Esophagus squamous epithelium (tissue), 5 donors: ENCODE data around the gene EXOC3L4. TPM values are rescaled to one million over a fixed set of nuclear protein-coding genes. Genes with fewer than 3 reads are reported as not detected.
A peak's percentile ranks its signal among the peaks of the same experiment; 100 is the strongest.
"Not testable (repeated sequence)": the region's sequence is repeated elsewhere in the genome, so short reads cannot be mapped to it uniquely, and the experiment has no call there.

ENCODE experiments used
- DNase-seq: peaks from one replicate; lab custom pipeline; 2025; lab: John Stamatoyannopoulos, UW
- H3K27ac ChIP-seq, 4 donors: fragments of 200-600 bp; sonication (generic); one replicate each; pipeline ENCODE4 v1.5.1; 2016 to 2019; ENCODE audit warnings: mild to moderate bottlenecking in 1 of 4
- H3K27me3 ChIP-seq, 4 donors: fragments of 200-600 bp; sonication (generic); 1 replicate in 3 of 4; 2 replicates in 1 of 4; pipeline versions ENCODE4 v1.5.1 to v1.6.0; 2017 to 2021; ENCODE audit warnings: antibody characterized with exemption in 1 of 4
- H3K36me3 ChIP-seq, 3 donors: fragments of 200-600 bp; sonication (generic); one replicate each; pipeline ENCODE4 v1.5.1; 2016 to 2019
- H3K4me1 ChIP-seq, 3 donors: fragments of 200-600 bp; sonication (generic); one replicate each; pipeline ENCODE4 v1.5.1; 2017 to 2019
- H3K4me3 ChIP-seq, 4 donors: fragments of 200-600 bp; sonication (generic); 1 replicate in 3 of 4; 2 replicates in 1 of 4; pipeline ENCODE4 v1.5.1; 2016 to 2019; ENCODE audit warnings: mild to moderate bottlenecking in 2 of 4, moderate library complexity in 1 of 4
- H3K9me3 ChIP-seq, 3 donors: fragments of 200-600 bp; sonication (generic); one replicate each; pipeline ENCODE4 v1.5.1; 2016 to 2019
- POLR2A ChIP-seq, 4 donors: fragments of 450-650 bp; IDR thresholded peaks; one replicate each; pipeline ENCODE4 v1.6.1; 2017; ENCODE audit warnings: antibody characterized with exemption in 4 of 4, mild to moderate bottlenecking in 4 of 4, moderate library complexity in 3 of 4
- WGBS, 2 donors: methylation state at CpG; one replicate each; pipeline ENCODE4 v1.1.5; 2018; 5-methylcytosine and 5-hydroxymethylcytosine counted together
- intact Hi-C: fragments of 100-400 bp; cut with DNase I; formaldehyde crosslinking; loops from one replicate; pipeline ENCODE4 v1.15.0; 2022
- total RNA-seq, 4 donors: library from RNA; depleted of rRNA; stranded (reverse); fragments of >200 nt; gene quantifications; one replicate each; pipeline ENCODE4 v1.1.0, GENCODE V29; 2016
- TF ChIP-seq, protein P1 (sequence below), 6 experiments: fragments of 450-650 bp in 4 of 6; fragments of 200-600 bp in 2 of 6; sonication (generic) in 2 of 6; IDR thresholded peaks; one replicate each; pipeline ENCODE4 v1.5.1; 2016 to 2019; ENCODE audit warnings: antibody characterized with exemption in 6 of 6, mild to moderate bottlenecking in 4 of 6, moderate library complexity in 4 of 6
- donor health status: DM: yes; HTN: yes; CAD: no.

Gene EXOC3L4
- total RNA-seq, 4 donors from 2014 or later: 1.00 TPM; not detected in 3

DNA sequence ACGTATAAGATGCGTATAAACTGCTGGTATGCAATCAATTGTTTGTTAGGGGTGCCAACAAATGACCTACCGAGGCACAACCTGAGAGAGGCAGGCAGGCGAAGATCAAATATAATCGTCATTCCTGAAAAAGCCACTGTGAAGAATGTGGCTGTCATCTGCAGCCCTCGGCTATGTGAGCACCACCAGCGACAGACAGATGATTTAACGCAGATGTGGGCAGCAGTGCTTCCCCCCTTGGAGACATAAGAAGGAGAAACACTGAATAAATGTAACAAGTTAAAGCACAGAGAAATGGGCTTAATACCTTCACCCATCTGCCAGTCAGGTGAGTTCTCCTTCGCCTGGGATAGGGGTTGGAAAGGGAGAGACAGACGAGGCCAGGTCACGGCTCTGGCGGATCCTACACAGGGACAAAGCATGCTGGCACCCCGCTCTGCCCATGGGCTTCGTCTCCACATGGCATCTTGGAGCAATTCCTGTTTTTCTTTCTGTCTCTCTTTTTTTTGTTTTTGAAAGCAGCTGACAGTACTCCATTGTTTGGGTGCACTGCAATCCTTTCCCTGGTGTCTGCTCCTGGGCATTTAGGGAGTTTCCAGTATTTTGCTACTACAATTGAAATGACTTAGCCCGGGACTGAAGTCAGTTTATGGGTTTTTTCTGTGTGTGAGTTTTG lies 56.9 kb downstream of the EXOC3L4 start:
- H3K9me3 ChIP-seq: no peaks in the 10 kb centered on the region
- DNase-seq: no peak
- H3K27ac ChIP-seq: no peak overlapping the region
- WGBS, 2 donors: 50 to 58% methylated on average over 15 of the region's 15 CpGs
- H3K4me3 ChIP-seq: no peak overlapping the region
- peaks cover 0 to 9% (median 0%) of the 10 kb centered on the region in 4 donors for H3K27me3 ChIP-seq
- peaks cover 0 to 27% (median 8%) of the 10 kb centered on the region in 3 donors for H3K4me1 ChIP-seq
- TF ChIP-seq, protein P1, sequence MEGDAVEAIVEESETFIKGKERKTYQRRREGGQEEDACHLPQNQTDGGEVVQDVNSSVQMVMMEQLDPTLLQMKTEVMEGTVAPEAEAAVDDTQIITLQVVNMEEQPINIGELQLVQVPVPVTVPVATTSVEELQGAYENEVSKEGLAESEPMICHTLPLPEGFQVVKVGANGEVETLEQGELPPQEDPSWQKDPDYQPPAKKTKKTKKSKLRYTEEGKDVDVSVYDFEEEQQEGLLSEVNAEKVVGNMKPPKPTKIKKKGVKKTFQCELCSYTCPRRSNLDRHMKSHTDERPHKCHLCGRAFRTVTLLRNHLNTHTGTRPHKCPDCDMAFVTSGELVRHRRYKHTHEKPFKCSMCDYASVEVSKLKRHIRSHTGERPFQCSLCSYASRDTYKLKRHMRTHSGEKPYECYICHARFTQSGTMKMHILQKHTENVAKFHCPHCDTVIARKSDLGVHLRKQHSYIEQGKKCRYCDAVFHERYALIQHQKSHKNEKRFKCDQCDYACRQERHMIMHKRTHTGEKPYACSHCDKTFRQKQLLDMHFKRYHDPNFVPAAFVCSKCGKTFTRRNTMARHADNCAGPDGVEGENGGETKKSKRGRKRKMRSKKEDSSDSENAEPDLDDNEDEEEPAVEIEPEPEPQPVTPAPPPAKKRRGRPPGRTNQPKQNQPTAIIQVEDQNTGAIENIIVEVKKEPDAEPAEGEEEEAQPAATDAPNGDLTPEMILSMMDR (IDR thresholded peaks at IDR 0.05): no peak
- no peak for TF ChIP-seq POLR2A (IDR thresholded peaks at IDR 0.05)
- intact Hi-C loops: no loop called here
- no peaks in the 10 kb centered on the region for H3K36me3 ChIP-seq

DNA sequence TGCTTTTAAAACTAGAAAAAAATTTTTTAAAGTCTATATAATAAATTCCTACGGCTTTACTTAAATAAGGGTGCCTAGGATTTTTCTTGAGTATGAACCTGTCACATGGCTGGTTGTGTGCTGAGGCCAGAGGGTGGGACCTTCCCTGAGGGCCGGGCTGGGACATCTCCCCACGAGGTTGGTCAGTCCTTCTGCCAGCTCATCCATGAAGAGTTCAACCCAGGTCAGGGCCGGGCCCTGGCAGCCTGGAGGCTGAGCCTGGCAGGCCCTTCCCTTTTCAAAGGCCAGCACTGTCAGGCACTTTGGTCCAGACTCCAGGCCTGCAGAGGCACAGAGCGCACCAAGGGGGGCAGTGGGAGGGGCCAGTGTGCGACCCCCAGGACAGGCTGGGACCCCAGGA lies 60.5 kb downstream of the EXOC3L4 start:
- Histone ChIP-seq H3K36me3 (no peaks in the 10 kb centered on the region), H3K9me3 (no peaks in the 10 kb centered on the region), H3K27me3 (no peaks in the 10 kb centered on the region), H3K27ac (peak overlapping the region in 1 of 4 donors; percentile 53), H3K4me3 (no peak overlapping the region), H3K4me1 (peaks cover 3 to 53% (median 8%) of the 10 kb centered on the region in 3 donors)
- intact Hi-C loops: no loop called here
- no peak for TF ChIP-seq POLR2A (IDR thresholded peaks at IDR 0.05)
- DNase-seq: no peak
- WGBS, 2 donors: 23 to 34% methylated on average over 3 to 4 of the region's 6 CpGs

DNA sequence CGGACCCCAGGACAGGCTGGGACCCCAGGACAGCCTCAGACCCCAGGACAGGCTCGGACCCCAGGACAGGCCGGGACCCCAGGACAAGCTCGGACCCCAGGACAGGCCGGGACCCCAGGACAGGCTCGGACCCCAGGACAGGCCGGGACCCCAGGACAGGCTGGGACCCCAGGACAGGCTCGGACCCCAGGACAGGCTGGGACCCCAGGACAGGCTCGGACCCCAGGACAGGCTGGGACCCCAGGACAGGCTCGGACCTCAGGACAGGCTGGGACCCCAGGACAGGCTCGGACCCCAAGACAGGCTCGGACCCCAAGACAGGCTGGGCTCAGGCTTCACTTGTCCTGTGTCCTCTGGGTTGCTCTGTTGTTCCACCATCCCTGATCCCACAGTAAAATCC lies 60.9 kb downstream of the EXOC3L4 start:
- 100% methylated on average over 2 of the region's 12 CpGs; no CpG with 5 or more reads in 1 of the 2 donors for WGBS, 2 donors
- DNase-seq, H3K9me3 ChIP-seq, H3K27me3 ChIP-seq, H3K36me3 ChIP-seq, H3K4me3 ChIP-seq, intact Hi-C loops: not testable (repeated sequence)
- H3K4me1 ChIP-seq: peaks cover 3 to 57% (median 10%) of the 10 kb centered on the region in 3 donors
- peak overlapping the region in 1 of 4 donors; percentile 6 for H3K27ac ChIP-seq

DNA sequence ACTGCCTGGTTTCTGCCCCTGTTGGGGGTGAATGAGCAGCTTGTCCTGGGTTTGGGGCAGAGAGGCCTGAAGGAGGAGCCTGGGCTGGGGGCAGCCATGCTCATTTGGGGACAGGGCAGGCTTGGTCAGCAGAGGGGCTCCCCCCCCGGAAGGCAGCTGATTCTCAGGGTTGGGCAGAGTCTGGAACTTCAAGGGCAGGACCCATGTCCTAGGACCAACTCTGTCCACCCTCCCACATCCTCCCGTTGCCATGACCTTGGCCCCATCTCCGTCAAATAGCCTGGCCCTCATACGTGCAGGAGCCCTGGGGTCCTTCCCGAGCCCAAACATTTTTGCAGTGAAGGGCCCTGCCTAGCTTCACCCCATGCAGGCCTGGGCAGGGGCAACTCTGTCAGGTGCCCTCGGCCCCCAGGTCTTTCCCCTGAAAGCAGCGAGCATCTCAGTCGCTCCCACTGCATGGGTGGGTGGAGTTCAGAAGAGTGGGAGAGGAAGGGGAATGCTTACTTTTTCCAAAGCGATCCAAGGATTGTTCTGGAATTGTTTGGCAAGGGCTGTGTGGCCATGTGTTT lies 61.4 kb downstream of the EXOC3L4 start:
- H3K4me3 ChIP-seq: no peak overlapping the region
- no peaks in the 10 kb centered on the region for H3K9me3 ChIP-seq
- no peak for DNase-seq
- intact Hi-C loops: no loop called here
- 80% methylated on average over 2 to 6 of the region's 9 CpGs for WGBS, 2 donors
- TF ChIP-seq POLR2A (IDR thresholded peaks at IDR 0.05): no peak
- TF ChIP-seq, protein P1 (IDR thresholded peaks at IDR 0.05): no peak
- H3K36me3 ChIP-seq: no peaks in the 10 kb centered on the region
- H3K27ac ChIP-seq: peak overlapping the region in 2 of 4 donors; percentile 3 to 6
- peaks cover 3 to 62% (median 10%) of the 10 kb centered on the region in 3 donors for H3K4me1 ChIP-seq
- no peaks in the 10 kb centered on the region for H3K27me3 ChIP-seq

DNA sequence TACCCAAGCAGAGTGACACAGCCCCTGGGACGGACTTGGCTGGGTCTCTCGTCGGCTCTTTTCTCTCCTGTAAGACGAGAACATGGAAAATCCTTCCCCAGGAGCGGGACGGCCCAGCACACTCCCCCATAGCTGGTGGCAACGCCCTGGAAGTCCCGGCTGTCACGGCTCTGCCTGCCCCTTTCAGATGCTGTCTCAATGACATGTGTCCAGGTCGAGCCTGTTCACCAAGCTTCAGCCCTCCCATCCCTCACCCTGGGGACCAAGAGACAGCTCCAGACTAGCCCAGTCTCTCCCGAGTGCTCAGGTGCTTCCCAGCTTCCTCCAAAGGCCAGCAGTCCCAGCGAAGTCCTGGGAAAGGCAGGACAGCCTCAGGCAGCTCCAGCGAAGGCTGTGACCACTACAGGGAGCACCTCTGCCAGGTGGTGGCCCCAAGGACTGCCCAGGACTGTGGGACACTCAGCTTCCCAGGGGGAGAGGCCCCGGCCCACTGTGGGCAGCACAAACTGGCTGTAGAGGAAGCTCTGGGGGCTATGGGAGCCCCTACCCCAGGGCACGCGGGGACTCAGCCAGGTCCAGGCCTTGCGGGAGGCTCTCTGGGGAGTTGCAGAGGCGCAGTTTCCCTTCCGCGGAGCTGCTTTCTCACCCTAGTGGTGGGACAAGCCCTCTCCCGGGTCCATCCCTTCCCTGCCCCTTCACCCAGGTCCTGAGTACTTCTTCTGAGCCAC lies 62.3 kb downstream of the EXOC3L4 start:
- intact Hi-C loops: no loop called here
- H3K36me3 ChIP-seq: no peaks in the 10 kb centered on the region
- no peak overlapping the region for H3K4me3 ChIP-seq
- TF ChIP-seq, protein P1 (IDR thresholded peaks at IDR 0.05): no peak
- TF ChIP-seq POLR2A (IDR thresholded peaks at IDR 0.05): no peak
- 70 to 79% methylated on average over 7 to 17 of the region's 21 CpGs for WGBS, 2 donors
- peaks cover 3 to 63% (median 10%) of the 10 kb centered on the region in 3 donors for H3K4me1 ChIP-seq
- no peaks in the 10 kb centered on the region for H3K9me3 ChIP-seq
- H3K27me3 ChIP-seq: no peaks in the 10 kb centered on the region
- DNase-seq: no peak
- peak overlapping the region in 2 of 4 donors; percentile 2 to 48 for H3K27ac ChIP-seq

DNA sequence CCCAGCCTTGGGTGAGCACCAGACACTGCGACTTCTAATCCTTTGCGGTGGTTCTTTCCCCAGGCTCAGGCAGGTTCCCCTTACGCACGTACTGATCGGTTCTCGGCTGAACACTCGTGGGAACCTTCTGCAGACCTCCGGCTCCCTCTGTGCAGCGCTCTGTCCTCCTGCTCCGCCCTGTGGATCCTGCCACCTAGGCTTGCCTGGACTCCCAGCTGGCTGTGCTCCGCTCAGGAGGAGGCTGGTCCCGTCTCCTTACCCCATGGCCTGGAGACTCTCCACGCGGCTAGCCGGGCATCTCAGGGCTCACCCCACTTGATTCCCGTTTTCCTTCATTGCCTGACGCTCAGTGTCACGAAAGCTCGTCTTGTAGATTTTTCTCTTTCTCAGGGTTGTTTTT lies 63.4 kb downstream of the EXOC3L4 start:
- H3K27ac ChIP-seq: no peak overlapping the region
- DNase-seq: no peak
- intact Hi-C loops: no loop called here
- peaks cover 3 to 63% (median 10%) of the 10 kb centered on the region in 3 donors for H3K4me1 ChIP-seq
- H3K4me3 ChIP-seq: no peak overlapping the region
- no peaks in the 10 kb centered on the region for H3K9me3 ChIP-seq
- TF ChIP-seq, protein P1 (IDR thresholded peaks at IDR 0.05): no peak
- TF ChIP-seq POLR2A (IDR thresholded peaks at IDR 0.05): no peak
- no peaks in the 10 kb centered on the region for H3K27me3 ChIP-seq
- no peaks in the 10 kb centered on the region for H3K36me3 ChIP-seq
- 90 to 93% methylated on average over 16 to 19 of the region's 19 CpGs for WGBS, 2 donors
